Nephron progenitor cell (in vitro differentiated cells): ENCODE data around the gene OR1L4.

Experiments
- DNase-seq: peaks from one replicate; pipeline ENCODE4 v3.0.0; 2021
- H3K27ac Mint-ChIP-seq: 2 replicates; pipeline ENCODE4 v1.8.0; 2021; ENCODE audit warnings: mild to moderate bottlenecking, moderate library complexity, mixed read lengths
- H3K27me3 Mint-ChIP-seq: 2 replicates; pipeline ENCODE4 v1.8.0; 2021; ENCODE audit warnings: mild to moderate bottlenecking, low read depth, mixed read lengths; ENCODE audit not compliant: poor library complexity
- H3K36me3 Mint-ChIP-seq: 2 replicates; pipeline ENCODE4 v1.8.0; 2021; ENCODE audit warnings: low read depth, mixed read lengths
- H3K4me1 Mint-ChIP-seq: 2 replicates; pipeline ENCODE4 v1.8.0; 2021; ENCODE audit warnings: mixed read lengths
- H3K4me3 Mint-ChIP-seq: 2 replicates; pipeline ENCODE4 v1.8.0; 2021; ENCODE audit warnings: mild to moderate bottlenecking, moderate library complexity, mixed read lengths
- H3K9me3 Mint-ChIP-seq: 2 replicates; pipeline ENCODE4 v1.8.0; 2021; ENCODE audit warnings: mild to moderate bottlenecking, moderate library complexity, mixed read lengths
- CTCF ChIP-seq: fragments of 200-600 bp; sonication (generic); IDR thresholded peaks from 2 replicates; pipeline ENCODE4 v1.5.0; 2021; ENCODE audit warnings: antibody characterized with exemption

The OR1L4 gene

GRCh38 chr9:122754825-122755224 lies 31.0 kb downstream of the OR1L4 start:
- H3K27ac Mint-ChIP-seq = no peak overlapping the region
- DNase-seq = no peak
- no peak overlapping the region for H3K4me3 Mint-ChIP-seq
- no peaks in the 10 kb centered on the region for H3K27me3 Mint-ChIP-seq
- H3K4me1 Mint-ChIP-seq = no peaks in the 10 kb centered on the region
- H3K36me3 Mint-ChIP-seq = no peaks in the 10 kb centered on the region
- H3K9me3 Mint-ChIP-seq = peaks cover 47% of the 10 kb centered on the region
- TF ChIP-seq CTCF = no peak

- H3K36me3 Mint-ChIP-seq = no peaks in the 10 kb centered on the region
- TF ChIP-seq CTCF = no peak
- no peaks in the 10 kb centered on the region for H3K4me1 Mint-ChIP-seq
- peaks cover 4% of the 10 kb centered on the region for H3K27me3 Mint-ChIP-seq
- no peak overlapping the region for H3K4me3 Mint-ChIP-seq
- DNase-seq = no peak
- H3K9me3 Mint-ChIP-seq = peaks cover 56% of the 10 kb centered on the region
- no peak overlapping the region for H3K27ac Mint-ChIP-seq
Measured at GRCh38 chr9:122767817-122768216, 44.0 kb downstream of the OR1L4 start.
